Panc1 (cell line): ENCODE data around the gene YOD1. TPM values are rescaled to one million over a fixed set of nuclear protein-coding genes. Genes with fewer than 3 reads are reported as not detected.

Experiments
- ATAC-seq: fragments of 200-7000 bp; cut with Tn5 transposase; 2 replicates; pipeline ENCODE4 v1.9.1; 2020; ENCODE audit warnings: mild to moderate bottlenecking, moderate library complexity
- BruUV-seq: library from RNA; stranded (reverse); fragments of 400-500 nt; replicated peaks from 2 replicates; lab custom pipeline; 2021; lab: Mats Ljungman, UMichigan
- CTCF ChIA-PET: fragments of 300-600 bp; sonication (Branson Sonifier 250); formaldehyde crosslinking; loops from one replicate; lab custom pipeline; 2022; ENCODE audit warnings: antibody characterized with exemption; lab: Charles Lee
- POLR2A ChIA-PET: fragments of 300-600 bp; sonication (Branson Sonifier 250); formaldehyde crosslinking; loops from one replicate; lab custom pipeline; 2022; ENCODE audit warnings: antibody characterized with exemption; lab: Charles Lee
- DNase-seq: peaks from one replicate; pipeline ENCODE4 v3.0.0-alpha.2; 2010; ENCODE audit warnings: low read depth, low spot score
- H3K27ac ChIP-seq: 2 replicates; pipeline ENCODE4 v1.5.1; 2011; ENCODE audit warnings: mild to moderate bottlenecking, low read length, inconsistent platforms
- H3K27me3 ChIP-seq: fragments of 200-500 bp; sonication (Bioruptor generic); 2 replicates; pipeline ENCODE4 v1.6.0; 2014; ENCODE audit warnings: low read length, inconsistent platforms; ENCODE audit not compliant: control insufficient read depth, insufficient read depth
- H3K36me3 ChIP-seq: fragments of 200-500 bp; sonication (Bioruptor generic); 2 replicates; pipeline ENCODE4 v1.5.1; 2014; ENCODE audit warnings: inconsistent platforms, mild to moderate bottlenecking, low read length, moderate library complexity; ENCODE audit not compliant: control insufficient read depth, insufficient read depth
- H3K4me1 ChIP-seq: 2 replicates; pipeline ENCODE4 v1.5.1; 2011; ENCODE audit warnings: inconsistent platforms, mild to moderate bottlenecking, low read length, moderate library complexity; ENCODE audit not compliant: control insufficient read depth, insufficient read depth
- H3K4me3 ChIP-seq, 2 experiments: 2 replicates each; pipeline ENCODE4 v1.5.1; 2011 to 2012; ENCODE audit warnings: low read depth in 2 of 2, low read length in 2 of 2, mild to moderate bottlenecking in 2 of 2, inconsistent platforms in 1 of 2, moderate library complexity in 1 of 2
- H3K9me3 ChIP-seq: fragments of 200-500 bp; sonication (Bioruptor generic); 2 replicates; pipeline ENCODE4 v1.5.1; 2014; ENCODE audit warnings: low read depth, mild to moderate bottlenecking, inconsistent platforms, low read length, moderate library complexity; ENCODE audit not compliant: control insufficient read depth, insufficient read depth
- CTCF ChIP-seq: fragments of 450-650 bp; IDR thresholded peaks from 2 replicates; pipeline ENCODE4 v1.5.1; 2017; ENCODE audit warnings: mild to moderate bottlenecking
- POLR2AphosphoS5 ChIP-seq: IDR thresholded peaks from 2 replicates; pipeline ENCODE4 v1.6.1; 2012; ENCODE audit warnings: mild to moderate bottlenecking, low read depth, low read length, moderate library complexity
- REST ChIP-seq, 2 experiments: IDR thresholded peaks; 2 replicates each; pipeline ENCODE4 v1.6.1; 2011 to 2012; ENCODE audit warnings: low read depth in 2 of 2, control low read depth in 1 of 2, low read length in 1 of 2, mild to moderate bottlenecking in 1 of 2, moderate library complexity in 1 of 2; ENCODE audit not compliant: insufficient read depth in 1 of 2
- SIN3A ChIP-seq: IDR thresholded peaks from 2 replicates; pipeline ENCODE4 v1.6.1; 2012; ENCODE audit warnings: low read depth, mild to moderate bottlenecking, low read length, moderate library complexity, borderline replicate concordance; ENCODE audit not compliant: insufficient read depth
- TCF7L2 ChIP-seq: IDR thresholded peaks from 2 replicates; pipeline ENCODE4 v1.6.1; 2011; ENCODE audit warnings: mild to moderate bottlenecking, low read depth, low read length, inconsistent platforms
- in situ Hi-C: cut with HindIII; loops from 2 replicates; pipeline ENCODE4 v1.10.0; 2016; ENCODE audit warnings: low sequenced_read_pairs, low pct_unique_long_range_greater_than_20kb
- intact Hi-C: fragments of 100-400 bp; cut with micrococcal nuclease; formaldehyde crosslinking; loops from one replicate; pipeline ENCODE4 v1.10.0; 2022; ENCODE audit not compliant: unreplicated experiment
- total RNA-seq: library from RNA; stranded (reverse); gene quantifications from one replicate; pipeline ENCODE4 v1.2.1, GENCODE V29; 2021; ENCODE audit not compliant: unreplicated experiment

Gene YOD1
- total RNA-seq, 1 experiment from 2014 or later, result 7.1 TPM

GRCh38 chr1:207035877-207036551 lies 15.0 kb downstream of the YOD1 start:
- POLR2A ChIA-PET, result no interaction called here
- no peaks in the 10 kb centered on the region for H3K9me3 ChIP-seq
- no TSS peak for BruUV-seq
- intact Hi-C loops, result no loop called here
- H3K4me1 ChIP-seq, result no peaks in the 10 kb centered on the region
- no peak for ATAC-seq
- H3K27ac ChIP-seq, result no peak overlapping the region
- in situ Hi-C loops, result no loop called here
- no peak overlapping the region for H3K4me3 ChIP-seq
- no peak for TF ChIP-seq CTCF
- no peak for TF ChIP-seq REST (IDR thresholded peaks at IDR 0.05; ENCODE audit: insufficient read depth in 1 of 2, low read depth in 2 of 2, low read length in 1 of 2)
- TF ChIP-seq TCF7L2, result no peak
- CTCF ChIA-PET, result no interaction called here
- no peaks in the 10 kb centered on the region for H3K36me3 ChIP-seq
- DNase-seq, result no peak
- peaks cover 22% of the 10 kb centered on the region for H3K27me3 ChIP-seq

DNA sequence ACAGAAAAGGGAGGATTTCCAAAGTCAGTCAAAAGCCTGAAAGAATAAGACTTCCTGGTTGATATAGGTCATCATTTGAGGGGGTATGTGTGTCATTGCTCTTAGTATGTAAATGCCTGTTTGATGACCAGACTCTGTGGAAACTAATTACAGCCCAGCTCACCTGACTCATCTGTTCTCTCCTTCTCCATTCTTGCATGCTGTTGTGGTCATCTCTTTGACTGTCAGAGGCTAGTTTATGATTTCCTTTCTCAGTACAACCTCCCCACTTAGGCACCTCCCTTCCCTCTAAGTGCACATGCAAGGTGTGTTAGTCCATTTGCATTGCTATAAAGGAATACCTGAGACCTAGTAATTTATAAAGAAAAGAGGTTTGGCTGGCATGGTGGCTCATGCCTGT lies 16.0 kb downstream of the YOD1 start:
- Histone ChIP-seq H3K4me3 (no peak overlapping the region), H3K27me3 (peaks cover 27% of the 10 kb centered on the region), H3K9me3 (no peaks in the 10 kb centered on the region), H3K4me1 (no peaks in the 10 kb centered on the region), H3K36me3 (no peaks in the 10 kb centered on the region), H3K27ac (no peak overlapping the region)
- DNase-seq (no peak), ATAC-seq (no peak)
- in situ Hi-C loops (no loop called here), intact Hi-C loops (no loop called here)
- ChIA-PET CTCF (no interaction called here), POLR2A (no interaction called here)
- TF ChIP-seq TCF7L2 (no peak), POLR2AphosphoS5 (no peak), REST (IDR thresholded peaks at IDR 0.05; ENCODE audit: insufficient read depth in 1 of 2, low read depth in 2 of 2, low read length in 1 of 2) (no peak), CTCF (no peak), SIN3A (no peak)
- no TSS peak for BruUV-seq
